PC-3 (cell line): ENCODE results near the gene ACO2. TPM values are rescaled to one million over a fixed set of nuclear protein-coding genes. Genes with fewer than 3 reads are reported as not detected.
"Not testable (repeated sequence)": the region's sequence is repeated elsewhere in the genome, so short reads cannot be mapped to it uniquely, and the experiment has no call there.

Experiments used
- ATAC-seq: fragments of 200-7000 bp; cut with Tn5 transposase; 2 replicates; pipeline ENCODE4 v1.9.1; 2020; ENCODE audit warnings: mild to moderate bottlenecking, moderate library complexity
- BruUV-seq: library from RNA; stranded (reverse); fragments of 400-500 nt; replicated peaks from 2 replicates; lab custom pipeline; 2021; lab: Mats Ljungman, UMichigan
- CTCF ChIA-PET: fragments of 300-600 bp; sonication (Branson Sonifier 250); formaldehyde crosslinking; loops from one replicate; lab custom pipeline; 2022; ENCODE audit warnings: antibody characterized with exemption; lab: Charles Lee
- POLR2A ChIA-PET: fragments of 300-600 bp; sonication (Branson Sonifier 250); formaldehyde crosslinking; loops from one replicate; lab custom pipeline; 2022; ENCODE audit warnings: antibody characterized with exemption; ENCODE audit not compliant: unreplicated experiment; lab: Charles Lee
- DNase-seq: peaks from one replicate; pipeline ENCODE4 v3.0.0-alpha.2; 2015
- H2AFZ ChIP-seq: fragments of 300-600 bp; sonication (generic); 2 replicates; pipeline ENCODE4 v1.6.0; 2016; ENCODE audit warnings: antibody characterized with exemption, low read length
- H3F3A ChIP-seq: fragments of 300-600 bp; sonication (generic); one replicate; pipeline ENCODE4 v1.6.0; 2017; ENCODE audit warnings: antibody characterized with exemption, low read length, control low read depth, mild to moderate bottlenecking; ENCODE audit not compliant: unreplicated experiment
- H3K27ac ChIP-seq: fragments of 300-600 bp; sonication (generic); 2 replicates; pipeline ENCODE4 v1.5.1; 2016; ENCODE audit warnings: mild to moderate bottlenecking, low read length
- H3K27me3 ChIP-seq: fragments of 300-600 bp; sonication (generic); 2 replicates; pipeline ENCODE4 v1.6.1; 2016; ENCODE audit warnings: low read length, mixed read lengths
- H3K36me3 ChIP-seq: fragments of 300-600 bp; sonication (generic); 2 replicates; pipeline ENCODE4 v1.6.1; 2016; ENCODE audit warnings: low read depth, mixed run types, low read length, mixed read lengths
- H3K4me1 ChIP-seq: fragments of 300-600 bp; sonication (generic); 2 replicates; pipeline ENCODE4 v1.5.1; 2016; ENCODE audit warnings: low read length; ENCODE audit not compliant: insufficient read depth
- H3K4me2 ChIP-seq: fragments of 300-600 bp; sonication (generic); 2 replicates; pipeline ENCODE4 v1.6.0; 2016; ENCODE audit warnings: low read length
- H3K4me3 ChIP-seq: fragments of 300-600 bp; sonication (generic); 2 replicates; pipeline ENCODE4 v1.5.1; 2016; ENCODE audit warnings: mild to moderate bottlenecking, low read length, mixed read lengths
- H3K79me2 ChIP-seq: fragments of 300-600 bp; sonication (generic); 2 replicates; pipeline ENCODE4 v1.6.1; 2017; ENCODE audit warnings: low read length, mixed read lengths
- H3K9ac ChIP-seq: fragments of 300-600 bp; sonication (generic); 2 replicates; pipeline ENCODE4 v1.6.0; 2016; ENCODE audit warnings: mild to moderate bottlenecking, low read length
- H3K9me2 ChIP-seq: fragments of 300-600 bp; sonication (generic); replicated peaks from 2 replicates; pipeline ENCODE4 v1.6.1; 2016; ENCODE audit warnings: mixed run types, low read length, mixed read lengths
- H3K9me3 ChIP-seq: fragments of 300-600 bp; sonication (generic); 2 replicates; pipeline ENCODE4 v1.6.1; 2016; ENCODE audit warnings: low read length, mixed read lengths
- H4K20me1 ChIP-seq: fragments of 300-600 bp; sonication (generic); 2 replicates; pipeline ENCODE4 v1.6.1; 2016; ENCODE audit warnings: low read length, mixed read lengths
- EZH2 ChIP-seq: fragments of 300-600 bp; sonication (generic); IDR thresholded peaks from one replicate; pipeline ENCODE4 v1.6.1; 2017; ENCODE audit warnings: antibody characterized with exemption, mild to moderate bottlenecking, low read length; ENCODE audit not compliant: unreplicated experiment
- EZH2phosphoT487 ChIP-seq: fragments of 300-600 bp; sonication (generic); IDR thresholded peaks from 2 replicates; pipeline ENCODE4 v1.6.1; 2018; ENCODE audit warnings: mild to moderate bottlenecking, antibody characterized with exemption, low read length, borderline replicate concordance
- intact Hi-C: fragments of 100-400 bp; cut with micrococcal nuclease; formaldehyde crosslinking; loops from 2 replicates; pipeline ENCODE4 v1.9.0; 2023
- total RNA-seq: library from RNA; depleted of rRNA; stranded (reverse); fragments of >200 nt; gene quantifications from 2 replicates; pipeline ENCODE4 v1.2.3, GENCODE V29; 2014
- TF ChIP-seq, protein P1 (sequence below): fragments of 300-600 bp; sonication (generic); conservative IDR thresholded peaks from 2 replicates; pipeline ENCODE4 v1.5.1; 2017; ENCODE audit warnings: antibody characterized with exemption, low read depth, mild to moderate bottlenecking, low read length

ACO2 gene
- total RNA-seq, 1 experiment from 2014 or later, result 130 TPM

DNA sequence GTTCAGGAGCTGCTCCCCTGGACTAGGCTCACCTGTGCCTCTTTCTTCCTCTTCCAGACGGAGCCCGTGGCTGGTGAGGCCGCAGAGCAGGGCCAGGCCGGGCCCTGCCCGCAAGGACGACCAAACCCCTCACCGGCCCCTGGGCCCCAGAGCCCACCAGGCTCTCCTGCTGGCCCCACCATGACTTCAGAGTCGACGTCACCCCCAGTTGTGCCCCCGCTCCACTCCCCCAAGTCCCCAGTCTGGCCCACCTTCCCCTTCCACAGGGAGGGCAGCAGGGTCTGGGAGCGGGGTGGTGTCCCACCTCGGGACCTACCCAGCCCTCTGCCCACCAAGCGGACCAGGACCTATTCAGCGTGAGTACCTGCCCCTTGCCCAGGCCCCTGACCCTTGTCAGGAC is 102.9 kb downstream of the ACO2 start:
- ATAC-seq (no peak), DNase-seq (no peak)
- TF ChIP-seq, protein P1, sequence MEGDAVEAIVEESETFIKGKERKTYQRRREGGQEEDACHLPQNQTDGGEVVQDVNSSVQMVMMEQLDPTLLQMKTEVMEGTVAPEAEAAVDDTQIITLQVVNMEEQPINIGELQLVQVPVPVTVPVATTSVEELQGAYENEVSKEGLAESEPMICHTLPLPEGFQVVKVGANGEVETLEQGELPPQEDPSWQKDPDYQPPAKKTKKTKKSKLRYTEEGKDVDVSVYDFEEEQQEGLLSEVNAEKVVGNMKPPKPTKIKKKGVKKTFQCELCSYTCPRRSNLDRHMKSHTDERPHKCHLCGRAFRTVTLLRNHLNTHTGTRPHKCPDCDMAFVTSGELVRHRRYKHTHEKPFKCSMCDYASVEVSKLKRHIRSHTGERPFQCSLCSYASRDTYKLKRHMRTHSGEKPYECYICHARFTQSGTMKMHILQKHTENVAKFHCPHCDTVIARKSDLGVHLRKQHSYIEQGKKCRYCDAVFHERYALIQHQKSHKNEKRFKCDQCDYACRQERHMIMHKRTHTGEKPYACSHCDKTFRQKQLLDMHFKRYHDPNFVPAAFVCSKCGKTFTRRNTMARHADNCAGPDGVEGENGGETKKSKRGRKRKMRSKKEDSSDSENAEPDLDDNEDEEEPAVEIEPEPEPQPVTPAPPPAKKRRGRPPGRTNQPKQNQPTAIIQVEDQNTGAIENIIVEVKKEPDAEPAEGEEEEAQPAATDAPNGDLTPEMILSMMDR, result no peak
- intact Hi-C loops, result no loop called here
- Histone ChIP-seq H4K20me1 (no peaks in the 10 kb centered on the region), H3K36me3 (no peaks in the 10 kb centered on the region), H3K4me2 (no peak overlapping the region), H3K9me2 (no peaks in the 10 kb centered on the region), H3K4me1 (no peaks in the 10 kb centered on the region), H2AFZ (no peak overlapping the region), H3K4me3 (no peak overlapping the region), H3F3A (no peaks in the 10 kb centered on the region), H3K27ac (no peak overlapping the region), H3K9me3 (no peaks in the 10 kb centered on the region), H3K9ac (no peak overlapping the region), H3K79me2 (no peaks in the 10 kb centered on the region), H3K27me3 (no peaks in the 10 kb centered on the region)
- POLR2A ChIA-PET, result no interaction called here
- no TSS peak for BruUV-seq
- CTCF ChIA-PET, result no interaction called here

- H3F3A ChIP-seq, DNase-seq, intact Hi-C loops, POLR2A ChIA-PET, H2AFZ ChIP-seq, H3K4me2 ChIP-seq, ATAC-seq, H4K20me1 ChIP-seq, H3K27ac ChIP-seq, H3K9me3 ChIP-seq, H3K4me3 ChIP-seq, H3K27me3 ChIP-seq, H3K9ac ChIP-seq, CTCF ChIA-PET, H3K4me1 ChIP-seq, H3K9me2 ChIP-seq, H3K79me2 ChIP-seq, H3K36me3 ChIP-seq, BruUV-seq: not testable (repeated sequence)
These were observed 103.4 kb downstream of the ACO2 start for GRCh38 chr22:41572305-41572704.

GRCh38 chr22:41573677-41574076 is 104.8 kb downstream of the ACO2 start:
- Histone ChIP-seq H4K20me1 (no peaks in the 10 kb centered on the region), H3K9ac (no peak overlapping the region), H3K36me3 (no peaks in the 10 kb centered on the region), H2AFZ (no peak overlapping the region), H3K27ac (no peak overlapping the region), H3K4me2 (no peak overlapping the region), H3F3A (no peaks in the 10 kb centered on the region), H3K4me1 (no peaks in the 10 kb centered on the region), H3K9me3 (no peaks in the 10 kb centered on the region), H3K9me2 (no peaks in the 10 kb centered on the region), H3K79me2 (no peaks in the 10 kb centered on the region), H3K4me3 (no peak overlapping the region), H3K27me3 (no peaks in the 10 kb centered on the region)
- intact Hi-C loops, result no loop called here
- TF ChIP-seq EZH2 (no peak), EZH2phosphoT487 (no peak)
- TF ChIP-seq, protein P1, result no peak
- ATAC-seq (no peak), DNase-seq (no peak)
- CTCF ChIA-PET, result no interaction called here
- POLR2A ChIA-PET, result interaction anchor here (0.6 kb wide), 1 partner anchor 87 kb away, joined by 4 read pairs; no protein-coding TSS in a partner anchor
- TSS peak; percentile 9 for BruUV-seq
